ENCODE results near the gene SLC10A7. TPM values are rescaled to one million over a fixed set of nuclear protein-coding genes. Genes with fewer than 3 reads are reported as not detected.

Gene SLC10A7
- total and polyA plus RNA-seq, 2 experiments from 2014 or later, result 0.81 to 4.3 TPM

- TF ChIP-seq JUNB (IDR thresholded peaks at IDR 0.05; ENCODE audit: unreplicated experiment) (no peak), POLR2AphosphoS5 (IDR thresholded peaks at IDR 0.05; ENCODE audit: low read depth) (no peak), CREB1 (CRISPR knock-in tag; IDR thresholded peaks at IDR 0.05; ENCODE audit: low read depth) (no peak), EZH2phosphoT487 (IDR thresholded peaks at IDR 0.05; ENCODE audit: unreplicated experiment) (no peak), NANOG (IDR thresholded peaks at IDR 0.05; ENCODE audit: borderline replicate concordance) (no peak), STAT1 (IDR thresholded peaks at IDR 0.05; ENCODE audit: unreplicated experiment) (no peak), EZH2 (IDR thresholded peaks at IDR 0.05; ENCODE audit: low read depth, unreplicated experiment) (no peak), ZNF114 (CRISPR knock-in tag; IDR thresholded peaks at IDR 0.05) (no peak), ZNF331 (CRISPR knock-in tag; IDR thresholded peaks at IDR 0.05; ENCODE audit: low read depth) (no peak), ETS1 (IDR thresholded peaks at IDR 0.05) (no peak)
Measured at GRCh38 chr4:146318894-146319293, 202.8 kb downstream of the SLC10A7 start (continued).

- no peaks in the 10 kb centered on the region for H3K9me2 ChIP-seq (ENCODE audit: insufficient read depth)
- no peak overlapping the region for H3K4me3 Mint-ChIP-seq
- no peak overlapping the region for H3K4me2 ChIP-seq
- no peak overlapping the region for H3K27ac Mint-ChIP-seq
- no peaks in the 10 kb centered on the region for H3K36me3 Mint-ChIP-seq (ENCODE audit: low read depth)
- no peaks in the 10 kb centered on the region for H3K27me3 ChIP-seq (ENCODE audit: insufficient read depth)
- no peak overlapping the region for H3K27ac ChIP-seq (ENCODE audit: low read depth)
- H3K4me1 ChIP-seq (ENCODE audit: insufficient read depth), result no peaks in the 10 kb centered on the region
- H3K79me2 ChIP-seq (replicated peaks; ENCODE audit: insufficient read depth), result no peaks in the 10 kb centered on the region
- no peaks in the 10 kb centered on the region for H3K4me1 Mint-ChIP-seq
- DNase-seq (ENCODE audit: low spot score) (no peak), ATAC-seq (no peak)
- no peaks in the 10 kb centered on the region for H3K36me3 ChIP-seq (ENCODE audit: insufficient read depth)
- H2AFZ ChIP-seq, result no peak overlapping the region
- H3K9me3 Mint-ChIP-seq, result no peaks in the 10 kb centered on the region
- no peak overlapping the region for H3K4me3 ChIP-seq
- H3F3A ChIP-seq (replicated peaks; ENCODE audit: low read depth), result no peaks in the 10 kb centered on the region
- no peaks in the 10 kb centered on the region for H3K27me3 Mint-ChIP-seq (ENCODE audit: insufficient read depth, low read depth, poor library complexity)
- no peaks in the 10 kb centered on the region; the same call in 1 of the 2 replicates for H4K20me1 ChIP-seq (replicated peaks; ENCODE audit: insufficient read depth)
- TF ChIP-seq POLR2AphosphoS5 (IDR thresholded peaks at IDR 0.05; ENCODE audit: low read depth) (no peak), ETS1 (IDR thresholded peaks at IDR 0.05) (no peak), ZNF331 (CRISPR knock-in tag; IDR thresholded peaks at IDR 0.05; ENCODE audit: low read depth) (no peak), EZH2 (IDR thresholded peaks at IDR 0.05; ENCODE audit: low read depth, unreplicated experiment) (no peak), ZNF114 (CRISPR knock-in tag; IDR thresholded peaks at IDR 0.05) (no peak), STAT1 (IDR thresholded peaks at IDR 0.05; ENCODE audit: unreplicated experiment) (no peak), REST (IDR thresholded peaks at IDR 0.05; ENCODE audit: unreplicated experiment) (no peak), NANOG (IDR thresholded peaks at IDR 0.05; ENCODE audit: borderline replicate concordance) (no peak), ZNF462 (CRISPR knock-in tag; IDR thresholded peaks at IDR 0.05) (no peak), EZH2phosphoT487 (IDR thresholded peaks at IDR 0.05; ENCODE audit: unreplicated experiment) (no peak), CREB1 (CRISPR knock-in tag; IDR thresholded peaks at IDR 0.05; ENCODE audit: low read depth) (no peak), JUNB (IDR thresholded peaks at IDR 0.05; ENCODE audit: unreplicated experiment) (no peak)
Measured at GRCh38 chr4:146317783-146318182, 204.0 kb downstream of the SLC10A7 start.

All from GM23338 (cell line).